HPDE6-E6E7 (cell line): ENCODE data around the gene DNAAF5.
A peak's percentile ranks its signal among the peaks of the same experiment; 100 is the strongest.

ENCODE experiments used
- DNase-seq: peaks from one replicate; pipeline ENCODE4 v3.0.0; 2011; ENCODE audit warnings: missing footprints; ENCODE audit errors: extremely low spot score

Gene DNAAF5

GRCh38 chr7:768881-769504 is 42.5 kb downstream of the DNAAF5 start:
- no peak for DNase-seq

- no peak for DNase-seq
Observed at GRCh38 chr7:770336-770735, 43.8 kb downstream of the DNAAF5 start.

DNA sequence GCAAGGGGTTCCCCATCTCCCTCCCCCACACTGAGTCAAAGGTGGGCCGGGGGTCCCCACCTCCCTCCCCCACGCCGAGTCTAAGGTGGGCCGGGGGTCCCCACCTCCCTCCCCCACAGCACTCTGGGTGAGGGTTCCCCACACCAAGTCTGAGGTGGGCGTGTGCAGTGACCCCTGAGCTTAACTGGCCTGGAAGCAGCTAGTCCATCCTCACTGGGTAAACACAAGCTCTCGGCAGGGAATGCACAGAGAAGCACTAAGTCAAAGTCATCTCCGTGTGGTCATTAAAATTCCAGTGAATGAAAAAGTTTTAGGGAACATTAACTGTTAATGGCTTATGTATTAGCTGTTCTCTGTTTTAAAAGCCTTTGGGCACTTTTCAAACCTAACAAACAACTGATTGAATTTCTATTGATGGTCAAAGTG is 44.3 kb downstream of the DNAAF5 start:
- DNase-seq = no peak

- no peak for DNase-seq
Observed at GRCh38 chr7:771234-772004, 44.9 kb downstream of the DNAAF5 start.

DNA sequence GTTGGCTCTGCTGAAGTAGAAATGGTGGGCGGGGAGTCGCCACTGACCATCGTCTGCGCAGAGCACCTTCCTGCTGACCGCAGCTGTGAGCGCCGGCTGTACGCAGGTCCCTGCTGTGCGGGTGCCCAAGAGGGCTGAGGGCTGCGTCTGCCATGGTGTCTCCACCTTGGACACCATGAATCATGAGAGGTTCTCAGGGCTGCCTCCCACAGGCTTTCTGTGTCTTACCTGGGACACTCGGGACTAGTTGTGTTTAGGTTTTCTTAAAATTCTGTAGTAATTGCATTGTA is 45.5 kb downstream of the DNAAF5 start:
- DNase-seq = no peak

DNA sequence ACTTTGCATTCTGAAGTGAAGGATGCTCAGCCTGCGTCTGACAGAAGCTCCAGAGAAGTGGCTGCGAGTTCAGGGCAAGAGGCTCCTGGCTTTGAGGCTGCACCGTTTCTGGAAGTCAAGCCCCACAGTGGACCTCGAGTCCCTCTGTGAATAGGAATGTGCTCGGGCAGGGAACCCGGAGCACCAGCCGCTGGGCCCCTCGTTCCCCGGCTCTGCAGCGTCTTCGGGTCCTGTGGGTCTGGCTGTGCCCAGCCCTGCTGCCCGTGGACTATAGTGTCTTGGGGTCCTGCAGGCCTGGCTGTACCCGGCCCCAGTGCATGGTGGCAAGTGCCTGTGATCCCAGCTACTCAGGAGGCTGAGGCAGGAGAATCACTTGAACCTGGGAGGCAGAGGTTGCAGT is 45.9 kb downstream of the DNAAF5 start:
- no peak for DNase-seq

DNA sequence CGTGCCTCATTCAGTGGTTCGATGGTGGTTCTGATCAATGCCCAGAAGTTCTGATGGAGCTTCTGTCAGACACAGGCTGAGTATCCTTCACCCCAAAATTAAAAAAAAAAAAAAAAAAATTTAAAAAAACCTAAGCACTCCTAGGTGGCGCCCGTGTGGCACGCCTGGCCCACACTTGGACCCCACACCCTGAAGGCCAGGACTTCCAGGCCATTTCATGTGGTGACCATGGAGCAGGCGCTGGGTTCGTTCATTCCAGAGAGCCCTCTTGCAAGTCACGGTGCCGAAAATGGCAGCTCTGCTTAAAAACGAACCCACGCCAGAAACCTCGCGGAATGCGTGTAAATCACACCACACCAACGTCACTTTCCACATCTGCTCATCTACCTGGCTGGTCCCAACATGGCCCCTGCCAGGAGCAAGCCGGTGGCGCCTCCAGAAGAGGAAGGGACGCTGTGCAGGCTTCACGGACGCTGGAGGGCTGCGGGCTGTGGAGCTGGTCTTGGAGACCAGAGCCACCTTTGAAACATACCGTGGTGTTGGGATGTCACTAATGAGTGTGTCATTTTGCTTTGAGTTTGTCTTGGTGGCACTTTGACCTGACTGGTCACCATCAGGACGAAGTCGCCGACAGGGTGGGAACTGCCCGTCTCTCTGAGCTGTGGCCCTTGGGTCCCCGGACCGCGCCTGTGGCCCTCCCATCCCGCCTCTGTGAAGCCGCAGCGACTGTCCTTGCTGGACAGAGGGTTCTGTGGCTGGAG is 46.5 kb downstream of the DNAAF5 start:
- no peak for DNase-seq

DNA sequence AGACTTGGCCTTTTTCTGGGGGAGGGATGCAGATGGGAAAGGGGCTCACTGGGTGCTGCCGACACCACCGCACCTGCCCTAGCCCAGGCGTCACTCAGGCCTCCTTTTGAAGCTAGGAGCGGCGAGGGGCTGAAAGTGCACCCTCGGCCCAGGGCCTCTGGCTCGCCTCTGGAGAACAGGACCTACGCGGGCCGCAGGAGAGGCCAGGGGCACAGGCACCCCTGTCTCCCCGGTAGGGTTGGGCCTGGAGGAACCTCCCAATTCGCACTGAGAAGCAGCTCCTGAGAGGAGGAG is 47.1 kb downstream of the DNAAF5 start:
- DNase-seq = no peak

GRCh38 chr7:774161-775109 is 47.9 kb downstream of the DNAAF5 start:
- peak; percentile 43 for DNase-seq

DNA sequence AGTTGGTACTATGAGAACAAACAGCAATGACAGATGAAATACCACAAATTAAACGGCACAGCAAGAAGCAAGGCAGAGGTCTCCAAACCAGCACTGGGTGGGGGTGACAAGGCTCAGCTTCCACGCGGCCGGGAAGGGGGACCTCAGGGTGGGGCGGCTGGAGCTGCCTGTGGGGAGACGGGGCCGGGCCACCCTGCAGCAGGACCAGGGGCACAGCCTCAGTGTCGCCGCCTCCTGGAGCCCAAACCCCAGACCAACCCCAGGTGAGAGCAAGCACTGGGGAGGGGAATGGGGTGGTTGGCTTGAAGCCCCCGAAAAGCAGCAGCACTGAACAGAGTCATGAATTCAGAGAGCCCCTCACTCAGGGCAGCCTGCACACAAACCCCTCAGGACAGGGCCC is 49.9 kb downstream of the DNAAF5 start:
- DNase-seq = no peak

DNA sequence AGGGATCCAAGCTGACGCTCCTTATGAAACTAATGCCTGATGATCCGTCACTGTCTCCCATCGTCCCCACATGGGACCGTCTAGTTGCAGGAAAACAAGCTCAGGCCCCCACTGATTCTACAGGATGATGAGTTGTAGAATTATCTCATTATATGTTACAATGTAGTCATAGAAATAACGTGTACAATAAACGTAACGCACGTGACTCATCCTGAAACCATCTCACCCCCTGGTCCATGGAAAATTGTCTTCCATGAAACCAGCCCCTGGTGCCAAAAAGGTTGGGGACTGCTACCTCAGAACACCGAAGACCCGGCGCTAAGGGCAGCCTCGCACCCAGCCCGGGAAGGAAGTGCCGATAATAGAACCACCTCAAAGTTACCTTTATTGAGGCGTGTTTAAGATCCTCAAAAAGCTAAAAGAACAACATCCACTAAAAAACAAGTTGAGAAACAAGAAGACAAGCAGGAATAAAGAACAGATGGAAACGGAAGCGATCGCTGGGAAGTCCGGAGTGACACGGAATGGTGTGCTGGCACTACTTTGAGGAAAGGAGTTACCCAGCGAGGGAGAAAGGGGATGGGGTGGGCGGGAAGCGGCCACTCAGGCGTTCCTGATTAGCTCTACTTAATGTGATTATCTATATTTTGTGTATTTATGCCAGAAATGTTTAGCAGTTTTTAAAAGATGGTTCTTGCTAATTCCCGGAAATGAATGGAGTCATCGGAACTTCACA is 50.7 kb downstream of the DNAAF5 start:
- DNase-seq = no peak

DNA sequence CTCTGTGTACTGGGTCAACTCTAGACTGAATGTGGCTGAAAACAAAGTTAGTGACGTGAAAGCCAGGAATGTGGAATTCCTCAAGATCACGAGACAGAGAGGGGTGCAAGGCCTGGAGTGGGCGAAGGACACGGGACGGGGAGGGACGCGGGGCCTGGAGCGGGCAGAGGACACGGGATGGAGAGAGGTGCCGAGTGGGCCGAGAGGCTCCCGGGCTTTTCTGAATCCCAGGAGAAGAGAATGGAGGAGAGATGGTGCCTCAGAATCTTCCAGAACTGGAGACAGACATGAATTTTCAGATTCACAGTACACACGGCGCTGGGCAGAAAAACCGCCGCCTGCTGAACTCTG is 51.2 kb downstream of the DNAAF5 start:
- no peak for DNase-seq

DNA sequence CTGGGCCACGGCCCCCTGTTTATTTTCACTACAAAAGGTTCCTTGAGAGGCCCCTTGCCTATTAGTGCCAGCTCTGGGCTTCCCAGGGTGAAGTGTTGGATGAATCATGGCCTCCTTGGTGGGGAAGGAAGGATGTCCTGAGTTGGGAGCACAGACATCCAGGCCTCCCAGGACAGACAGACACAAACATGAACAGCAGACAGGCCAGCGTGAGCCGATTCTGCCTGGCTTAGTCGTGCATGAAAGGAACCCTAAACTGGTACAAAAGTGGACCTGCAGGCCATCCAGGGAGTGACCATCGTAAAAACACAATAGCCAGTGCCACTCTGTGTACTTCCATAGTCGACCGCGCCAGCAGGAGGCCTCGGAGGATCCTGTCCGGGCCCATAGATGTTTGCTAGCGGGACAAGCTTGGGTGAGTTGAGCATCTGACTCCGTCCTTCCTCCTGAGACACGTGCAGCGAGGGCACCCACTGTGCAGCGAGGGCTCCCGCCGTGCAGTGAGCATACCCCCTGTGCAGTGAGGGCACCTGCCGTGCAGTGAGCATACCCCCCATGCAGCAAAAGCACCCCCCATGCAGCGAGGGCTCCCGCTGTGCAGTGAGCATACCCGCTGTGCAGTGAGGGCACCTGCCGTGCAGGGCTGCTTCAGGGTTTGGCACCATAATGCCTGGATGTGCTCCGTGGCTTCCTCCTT is 51.9 kb downstream of the DNAAF5 start:
- DNase-seq = no peak

DNA sequence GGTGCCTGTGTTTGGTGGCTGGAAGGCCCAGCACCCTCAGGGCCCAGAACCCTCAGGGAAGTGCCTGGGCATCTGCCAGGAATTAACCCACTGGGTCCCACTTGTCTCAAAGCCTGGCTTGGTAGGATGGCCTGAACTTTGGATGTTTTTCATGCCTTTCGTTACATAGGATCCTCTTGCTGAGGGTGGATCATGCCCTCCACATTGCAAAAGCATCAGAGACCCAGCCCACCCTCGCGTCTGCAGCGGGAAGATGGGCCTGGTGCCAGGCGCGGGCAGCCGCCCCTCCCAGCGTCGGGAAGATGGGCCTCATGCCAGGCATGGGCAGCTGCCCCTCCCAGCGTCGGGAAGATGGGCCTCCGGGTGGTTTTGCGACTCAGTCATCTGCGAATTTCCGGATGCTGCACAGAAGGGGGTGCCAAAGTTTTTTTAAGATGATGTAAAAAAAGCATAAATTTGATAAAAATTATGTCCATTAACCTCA is 52.5 kb downstream of the DNAAF5 start:
- DNase-seq = no peak

DNA sequence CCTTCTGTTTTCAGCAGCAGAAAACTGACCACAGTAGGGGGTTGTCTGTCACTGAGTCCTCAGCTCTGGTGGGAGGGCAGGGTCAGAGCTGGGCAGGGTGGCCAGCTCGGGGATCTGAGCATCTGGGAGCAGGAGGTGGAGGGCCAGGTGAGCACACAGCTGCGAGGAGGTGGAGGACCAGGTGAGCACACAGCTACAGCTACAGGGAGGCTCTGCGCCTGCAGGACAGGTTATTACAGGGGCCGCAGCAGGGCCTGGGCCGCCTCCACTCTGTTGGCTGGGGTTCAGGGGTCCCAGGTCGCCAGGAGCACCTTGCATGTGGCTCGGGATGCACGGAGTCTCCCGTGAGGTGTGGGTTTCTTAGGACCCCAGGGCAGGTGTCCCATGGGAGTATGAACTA is 53.0 kb downstream of the DNAAF5 start:
- no peak for DNase-seq

- no peak for DNase-seq
Observed at GRCh38 chr7:780081-780480, 53.6 kb downstream of the DNAAF5 start.

DNA sequence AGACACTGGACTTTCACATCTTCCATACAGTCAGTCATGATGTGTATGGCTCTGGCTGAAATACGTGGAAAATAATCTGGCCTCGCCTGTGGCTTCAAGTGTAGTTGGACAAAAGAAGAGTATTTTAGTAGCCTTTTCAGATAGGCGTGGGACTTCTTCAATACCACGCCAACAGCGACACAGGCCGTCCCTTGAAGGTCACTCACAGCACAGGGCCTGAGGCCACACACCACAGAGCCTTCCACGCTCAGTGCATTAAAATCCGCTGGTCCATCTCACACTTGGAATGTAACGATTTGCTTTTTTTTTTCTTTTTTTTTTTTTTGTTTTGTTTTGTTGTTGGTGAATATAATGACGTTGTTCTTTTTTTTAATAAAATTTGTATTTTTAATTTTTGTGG is 54.0 kb downstream of the DNAAF5 start:
- DNase-seq = no peak

GRCh38 chr7:781186-781849 is 54.8 kb downstream of the DNAAF5 start:
- DNase-seq = no peak

DNA sequence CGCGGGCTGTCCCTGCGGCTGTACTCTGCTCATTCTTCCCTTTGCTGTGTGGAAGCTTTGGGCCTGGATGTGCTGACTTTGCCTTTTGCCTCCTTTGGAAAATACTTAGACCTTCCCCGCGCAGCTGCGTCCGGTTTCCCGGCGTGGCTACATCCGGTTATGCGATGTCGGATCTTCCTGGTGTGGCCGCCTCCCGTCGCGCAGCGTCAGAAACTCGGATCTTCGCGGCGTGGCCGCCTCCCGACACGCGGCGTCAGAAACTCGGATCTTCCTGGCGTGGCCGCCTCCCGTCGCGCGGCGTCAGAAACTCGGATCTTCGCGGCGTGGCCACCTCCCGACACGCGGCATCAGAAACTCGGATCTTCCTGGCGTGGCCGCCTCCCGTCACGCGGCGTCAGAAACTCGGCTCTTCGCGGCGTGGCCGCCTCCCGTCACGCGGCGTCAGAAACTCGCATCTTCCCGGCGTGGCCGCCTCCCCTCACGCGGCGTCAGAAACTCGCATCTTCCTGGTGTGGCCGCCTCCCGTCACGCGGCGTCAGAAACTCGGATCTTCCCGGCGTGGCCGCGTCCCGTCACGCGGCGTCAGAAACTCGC is 55.5 kb downstream of the DNAAF5 start:
- DNase-seq = no peak
